ENCODE results near the gene IZUMO4.

DNA sequence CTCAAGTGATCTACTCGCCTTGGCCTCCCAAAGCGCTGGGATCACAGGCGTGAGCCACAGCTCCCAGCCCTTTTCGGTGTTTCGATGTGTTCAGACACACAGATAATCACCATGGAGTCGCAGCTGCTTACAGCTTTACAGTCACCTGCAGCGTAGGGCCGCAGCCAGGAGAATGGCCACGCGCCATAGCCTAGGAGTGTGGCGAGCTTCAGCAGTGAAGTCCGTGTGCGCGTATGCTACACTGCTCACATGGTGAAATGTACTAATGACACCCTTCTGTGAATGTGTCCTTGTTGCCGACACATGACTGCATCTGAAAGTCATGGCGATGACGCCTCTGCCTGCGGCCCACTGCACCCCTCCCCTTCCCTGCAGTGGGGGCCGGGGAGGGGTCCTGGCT is 31.0 kb downstream of the IZUMO4 start:
- TF ChIP-seq, protein P1, sequence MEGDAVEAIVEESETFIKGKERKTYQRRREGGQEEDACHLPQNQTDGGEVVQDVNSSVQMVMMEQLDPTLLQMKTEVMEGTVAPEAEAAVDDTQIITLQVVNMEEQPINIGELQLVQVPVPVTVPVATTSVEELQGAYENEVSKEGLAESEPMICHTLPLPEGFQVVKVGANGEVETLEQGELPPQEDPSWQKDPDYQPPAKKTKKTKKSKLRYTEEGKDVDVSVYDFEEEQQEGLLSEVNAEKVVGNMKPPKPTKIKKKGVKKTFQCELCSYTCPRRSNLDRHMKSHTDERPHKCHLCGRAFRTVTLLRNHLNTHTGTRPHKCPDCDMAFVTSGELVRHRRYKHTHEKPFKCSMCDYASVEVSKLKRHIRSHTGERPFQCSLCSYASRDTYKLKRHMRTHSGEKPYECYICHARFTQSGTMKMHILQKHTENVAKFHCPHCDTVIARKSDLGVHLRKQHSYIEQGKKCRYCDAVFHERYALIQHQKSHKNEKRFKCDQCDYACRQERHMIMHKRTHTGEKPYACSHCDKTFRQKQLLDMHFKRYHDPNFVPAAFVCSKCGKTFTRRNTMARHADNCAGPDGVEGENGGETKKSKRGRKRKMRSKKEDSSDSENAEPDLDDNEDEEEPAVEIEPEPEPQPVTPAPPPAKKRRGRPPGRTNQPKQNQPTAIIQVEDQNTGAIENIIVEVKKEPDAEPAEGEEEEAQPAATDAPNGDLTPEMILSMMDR (conservative IDR thresholded peaks at IDR 0.05; ENCODE audit: low read depth, low read length), result 0 out of 2 replicates have a peak, but pooled peaks have one; percentile 9
- TF ChIP-seq EZH2 (IDR thresholded peaks at IDR 0.05; ENCODE audit: borderline replicate concordance, low read depth, low read length, poor library complexity, severe bottlenecking), result no peak
